ENCODE data around the gene GNG12. TPM values are rescaled to one million over a fixed set of nuclear protein-coding genes. Genes with fewer than 3 reads are reported as not detected.

Gene GNG12
- 100 to 1,000 TPM in 2 of 3 donors, 10 to 100 TPM in 1; 94.0 to 104 (median 103) TPM for polyA plus RNA-seq (ENCODE audit: insufficient read length in 3 of 3)
- long read RNA-seq, donor 1, full-length matches to known transcripts, result 20 of 20 reads
- long read RNA-seq, donor 1, partial matches to known transcripts, result 0 of 20 reads
- long read RNA-seq, donor 1, other reads (novel, unspliced or antisense), result 0 of 20 reads
- long read RNA-seq, donor 2, full-length matches to known transcripts, result 18 of 18 reads
- long read RNA-seq, donor 2, partial matches to known transcripts, result 0 of 18 reads
- long read RNA-seq, donor 2, other reads (novel, unspliced or antisense), result 0 of 18 reads
- long read RNA-seq, donor 3, full-length matches to known transcripts, result 41 of 47 reads
- long read RNA-seq, donor 3, partial matches to known transcripts, result 6 of 47 reads
- long read RNA-seq, donor 3, other reads (novel, unspliced or antisense), result 0 of 47 reads
- long read RNA-seq, donor 4, full-length matches to known transcripts, result 15 of 15 reads
- long read RNA-seq, donor 4, partial matches to known transcripts, result 0 of 15 reads
- long read RNA-seq, donor 4, other reads (novel, unspliced or antisense), result 0 of 15 reads
- long read RNA-seq, donor 5, result 0 reads
- long read RNA-seq, donor 6, full-length matches to known transcripts, result 38 of 38 reads
- long read RNA-seq, donor 6, partial matches to known transcripts, result 0 of 38 reads
- long read RNA-seq, donor 6, other reads (novel, unspliced or antisense), result 0 of 38 reads
- long read RNA-seq, donor 7, full-length matches to known transcripts, result 33 of 33 reads
- long read RNA-seq, donor 7, partial matches to known transcripts, result 0 of 33 reads
- long read RNA-seq, donor 7, other reads (novel, unspliced or antisense), result 0 of 33 reads
- long read RNA-seq, donor 8, full-length matches to known transcripts, result 54 of 62 reads
- long read RNA-seq, donor 8, partial matches to known transcripts, result 8 of 62 reads
- long read RNA-seq, donor 8, other reads (novel, unspliced or antisense), result 0 of 62 reads
- long read RNA-seq, donor 9, full-length matches to known transcripts, result 31 of 31 reads
- long read RNA-seq, donor 9, partial matches to known transcripts, result 0 of 31 reads
- long read RNA-seq, donor 9, other reads (novel, unspliced or antisense), result 0 of 31 reads
- long read RNA-seq, donor 10, full-length matches to known transcripts, result 23 of 23 reads
- long read RNA-seq, donor 10, partial matches to known transcripts, result 0 of 23 reads
- long read RNA-seq, donor 10, other reads (novel, unspliced or antisense), result 0 of 23 reads
- long read RNA-seq, donor 11, full-length matches to known transcripts, result 23 of 23 reads
- long read RNA-seq, donor 11, partial matches to known transcripts, result 0 of 23 reads
- long read RNA-seq, donor 11, other reads (novel, unspliced or antisense), result 0 of 23 reads
- long read RNA-seq, donor 12, full-length matches to known transcripts, result 8 of 8 reads
- long read RNA-seq, donor 12, partial matches to known transcripts, result 0 of 8 reads
- long read RNA-seq, donor 12, other reads (novel, unspliced or antisense), result 0 of 8 reads
- long read RNA-seq, donor 13, full-length matches to known transcripts, result 43 of 48 reads
- long read RNA-seq, donor 13, partial matches to known transcripts, result 5 of 48 reads
- long read RNA-seq, donor 13, other reads (novel, unspliced or antisense), result 0 of 48 reads
- long read RNA-seq, donor 14, full-length matches to known transcripts, result 18 of 18 reads
- long read RNA-seq, donor 14, partial matches to known transcripts, result 0 of 18 reads
- long read RNA-seq, donor 14, other reads (novel, unspliced or antisense), result 0 of 18 reads
- long read RNA-seq, donor 15, full-length matches to known transcripts, result 16 of 16 reads
- long read RNA-seq, donor 15, partial matches to known transcripts, result 0 of 16 reads
- long read RNA-seq, donor 15, other reads (novel, unspliced or antisense), result 0 of 16 reads
- long read RNA-seq, donor 16, full-length matches to known transcripts, result 87 of 100 reads
- long read RNA-seq, donor 16, partial matches to known transcripts, result 13 of 100 reads
- long read RNA-seq, donor 16, other reads (novel, unspliced or antisense), result 0 of 100 reads

GRCh38 chr1:67832737-67833601 is at the start of gene GNG12:
Gene GNG12 (minus strand): TSS chr1:67833467. CDS start chr1:67707686, 125,781 bp downstream.
- peak in 5 of 11 donors; percentile 63 to 73 (median 66) for DNase-seq (ENCODE audit: extremely low read depth in 1 of 11, low read depth in 9 of 11, low spot score in 4 of 11)

GRCh38 chr1:67882196-67882958 is 49.1 kb upstream of the GNG12 start:
- no peak for DNase-seq (ENCODE audit: extremely low read depth in 1 of 11, low read depth in 9 of 11, low spot score in 4 of 11)

GRCh38 chr1:67880056-67880601 is 46.9 kb upstream of the GNG12 start:
- no peak for DNase-seq (ENCODE audit: extremely low read depth in 1 of 11, low read depth in 9 of 11, low spot score in 4 of 11)

- no peak for DNase-seq (ENCODE audit: extremely low read depth in 1 of 11, low read depth in 9 of 11, low spot score in 4 of 11)
Observed at GRCh38 chr1:67879485-67879884, 46.2 kb upstream of the GNG12 start.

- DNase-seq (ENCODE audit: extremely low read depth in 1 of 11, low read depth in 9 of 11, low spot score in 4 of 11), result no peak
Observed at GRCh38 chr1:67874501-67875111, 41.3 kb upstream of the GNG12 start.

- DNase-seq (ENCODE audit: extremely low read depth in 1 of 11, low read depth in 9 of 11, low spot score in 4 of 11), result no peak
Observed at GRCh38 chr1:67869233-67869632, 36.0 kb upstream of the GNG12 start.

GRCh38 chr1:67863637-67864036 is 30.4 kb upstream of the GNG12 start:
- DNase-seq (ENCODE audit: extremely low read depth in 1 of 11, low read depth in 9 of 11, low spot score in 4 of 11), result no peak

- DNase-seq (ENCODE audit: extremely low read depth in 1 of 11, low read depth in 9 of 11, low spot score in 4 of 11), result no peak
Observed at GRCh38 chr1:67862685-67863084, 29.4 kb upstream of the GNG12 start.

GRCh38 chr1:67861856-67862516 is 28.7 kb upstream of the GNG12 start:
- DNase-seq (ENCODE audit: extremely low read depth in 1 of 11, low read depth in 9 of 11, low spot score in 4 of 11), result no peak

- DNase-seq (ENCODE audit: extremely low read depth in 1 of 11, low read depth in 9 of 11, low spot score in 4 of 11), result peak in 2 of 11 donors; percentile 13 to 19
Observed at GRCh38 chr1:67860776-67861175, 27.5 kb upstream of the GNG12 start.

GRCh38 chr1:67856921-67857320 is 23.7 kb upstream of the GNG12 start:
- no peak for DNase-seq (ENCODE audit: extremely low read depth in 1 of 11, low read depth in 9 of 11, low spot score in 4 of 11)

GRCh38 chr1:67855961-67856360 is 22.7 kb upstream of the GNG12 start:
- no peak for DNase-seq (ENCODE audit: extremely low read depth in 1 of 11, low read depth in 9 of 11, low spot score in 4 of 11)

- no peak for DNase-seq (ENCODE audit: extremely low read depth in 1 of 11, low read depth in 9 of 11, low spot score in 4 of 11)
Observed at GRCh38 chr1:67855444-67855843, 22.2 kb upstream of the GNG12 start.

- DNase-seq (ENCODE audit: extremely low read depth in 1 of 11, low read depth in 9 of 11, low spot score in 4 of 11), result peak in 2 of 11 donors; percentile 24 to 26
Observed at GRCh38 chr1:67853704-67854103, 20.4 kb upstream of the GNG12 start.

- DNase-seq (ENCODE audit: extremely low read depth in 1 of 11, low read depth in 9 of 11, low spot score in 4 of 11), result no peak
Observed at GRCh38 chr1:67851800-67852199, 18.5 kb upstream of the GNG12 start.
